Hippocampal formation (tissue), 2 donors: ENCODE measurements around the gene PPHLN1.
"Not testable (repeated sequence)": the region's sequence is repeated elsewhere in the genome, so short reads cannot be mapped to it uniquely, and the experiment has no call there.

Source experiments
- DNase-seq, 2 donors: peaks; one replicate each; lab custom pipeline; 2025; lab: John Stamatoyannopoulos, UW

Gene PPHLN1

DNA sequence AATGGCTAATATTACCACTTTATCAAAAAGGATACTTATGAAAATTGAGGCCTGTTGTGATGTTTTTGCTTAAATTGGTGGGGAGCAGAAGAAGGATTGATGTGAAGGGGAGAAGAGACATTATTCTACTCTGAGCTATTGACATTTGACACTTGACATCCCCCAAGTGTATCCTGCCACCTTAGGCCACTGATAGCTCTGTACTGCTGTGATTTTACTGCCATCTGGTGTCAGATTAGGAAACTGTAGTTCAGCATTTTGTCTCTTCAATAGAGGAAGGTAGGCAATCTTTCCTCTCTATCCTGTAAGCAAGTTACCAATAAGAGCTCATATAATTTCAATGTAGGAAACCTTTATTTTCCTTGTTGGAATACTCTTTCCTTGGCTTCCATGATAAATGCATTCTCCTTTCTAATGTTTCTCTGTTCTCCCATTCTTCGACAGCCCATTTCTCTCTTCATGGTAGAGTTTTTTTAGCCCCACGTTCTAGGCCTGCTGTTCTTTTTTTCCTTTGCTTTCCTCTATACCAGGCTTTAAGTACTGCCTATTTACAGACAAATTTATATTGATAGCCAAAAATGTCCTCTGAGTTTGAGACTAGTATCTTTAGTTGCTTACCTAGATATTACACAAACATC is 46.3 kb downstream of the PPHLN1 start:
- peak in 1 of 2 donors; percentile 73 for DNase-seq

DNA sequence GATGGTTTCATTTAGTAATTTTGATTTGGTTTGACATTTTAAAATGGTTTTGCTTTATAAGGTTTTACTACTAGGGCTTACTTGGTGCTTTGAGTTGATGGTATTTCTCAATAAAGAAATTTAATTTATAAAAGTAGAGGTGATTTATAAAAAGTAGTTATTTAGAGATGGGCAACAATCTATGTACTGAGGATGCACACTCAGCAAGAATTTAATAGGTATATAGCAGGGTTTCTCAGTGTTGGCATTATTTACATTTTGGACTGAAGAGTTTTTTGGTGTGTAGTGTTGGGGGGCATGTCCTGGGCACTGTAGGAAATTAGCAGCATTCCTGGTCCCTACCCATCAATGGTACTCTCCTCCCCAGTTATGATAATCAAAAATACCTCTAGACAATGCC is 47.7 kb downstream of the PPHLN1 start:
- DNase-seq: no peak

- no peak for DNase-seq
Observed at GRCh38 chr12:42380733-42381132, 54.8 kb downstream of the PPHLN1 start.

- DNase-seq: no peak
Observed at GRCh38 chr12:42382013-42382696, 56.2 kb downstream of the PPHLN1 start.

DNA sequence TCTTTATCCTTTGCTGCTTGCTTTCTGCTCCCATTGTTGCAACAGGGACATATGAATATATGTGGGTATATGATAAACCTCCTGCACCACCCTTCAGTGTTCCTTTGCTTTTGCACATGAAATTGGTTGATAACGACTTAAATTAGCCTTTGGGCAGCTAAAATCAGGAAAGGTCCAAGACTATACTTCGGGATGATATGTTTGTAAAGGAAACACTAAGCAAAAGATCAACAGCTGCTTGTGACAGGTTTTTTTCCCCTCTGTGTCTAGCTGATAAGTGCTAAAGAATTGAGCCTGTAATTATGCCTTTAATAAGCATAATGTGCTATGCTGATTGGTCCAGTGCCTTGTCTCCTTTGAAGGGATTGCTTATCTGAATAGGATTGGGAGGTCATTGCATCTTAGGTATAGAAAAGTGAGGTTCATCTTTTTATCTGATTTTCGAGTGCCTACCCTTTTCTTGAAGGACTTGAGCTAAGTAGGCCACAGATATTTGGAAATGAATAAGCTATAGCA is 59.4 kb downstream of the PPHLN1 start:
- no peak for DNase-seq

GRCh38 chr12:42386308-42386707 is 60.3 kb downstream of the PPHLN1 start:
- DNase-seq: no peak

- not testable (repeated sequence) for DNase-seq
Observed at GRCh38 chr12:42388086-42388485, 62.1 kb downstream of the PPHLN1 start.

- DNase-seq: no peak
Observed at GRCh38 chr12:42394429-42394828, 68.5 kb downstream of the PPHLN1 start.

- no peak for DNase-seq
Observed at GRCh38 chr12:42396473-42397259, 70.7 kb downstream of the PPHLN1 start.

GRCh38 chr12:42402821-42403411 is 76.9 kb downstream of the PPHLN1 start:
- DNase-seq: no peak

- no peak for DNase-seq
Observed at GRCh38 chr12:42407306-42407705, 81.3 kb downstream of the PPHLN1 start.

GRCh38 chr12:42409471-42409870 is 83.5 kb downstream of the PPHLN1 start:
- DNase-seq: no peak

GRCh38 chr12:42410340-42410739 is 84.4 kb downstream of the PPHLN1 start:
- DNase-seq: no peak

DNA sequence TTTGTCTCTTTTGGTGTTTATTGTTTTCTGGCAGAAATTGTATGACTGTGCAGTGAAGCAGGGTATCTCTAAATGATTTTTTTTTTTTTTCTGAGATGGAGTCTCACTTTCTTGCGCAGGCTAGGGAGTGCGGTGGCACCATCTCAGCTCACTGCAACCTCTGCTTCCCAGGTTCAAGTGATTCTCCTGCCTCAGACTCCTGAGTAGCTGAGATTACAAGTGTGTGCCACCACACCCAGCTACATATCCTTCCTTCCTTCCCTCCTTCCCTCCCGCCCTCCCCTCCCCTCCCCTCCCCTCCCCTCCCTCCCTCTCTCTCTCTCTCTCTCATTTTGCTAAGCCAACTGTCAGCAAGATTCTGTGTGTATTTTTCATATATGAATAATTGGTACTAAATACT is 94.4 kb downstream of the PPHLN1 start:
- DNase-seq: no peak

- DNase-seq: no peak
Observed at GRCh38 chr12:42421844-42422779, 96.1 kb downstream of the PPHLN1 start.

GRCh38 chr12:42422785-42423184 is 96.8 kb downstream of the PPHLN1 start:
- no peak for DNase-seq

DNA sequence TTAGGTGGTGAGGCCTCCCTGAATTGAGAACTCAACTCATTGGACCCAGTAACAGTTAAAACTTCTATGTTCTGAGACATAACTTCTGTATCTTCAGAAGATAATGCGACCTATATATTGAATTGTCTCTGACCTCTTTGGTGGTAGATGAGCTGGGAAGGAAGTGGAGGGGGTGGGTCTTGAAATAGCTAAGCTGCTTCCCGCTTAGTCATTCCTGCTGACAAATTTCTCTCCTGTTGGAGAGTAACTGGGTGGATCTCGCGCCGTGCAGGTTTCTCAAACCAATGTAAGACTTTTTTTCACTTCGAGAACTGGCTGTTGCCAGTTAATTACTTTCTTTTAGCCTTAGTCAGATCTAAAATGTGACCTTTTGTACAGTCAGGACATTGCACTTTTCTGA is 100.8 kb downstream of the PPHLN1 start:
- DNase-seq: no peak

- DNase-seq: no peak
Observed at GRCh38 chr12:42428850-42429249, 102.9 kb downstream of the PPHLN1 start.

DNA sequence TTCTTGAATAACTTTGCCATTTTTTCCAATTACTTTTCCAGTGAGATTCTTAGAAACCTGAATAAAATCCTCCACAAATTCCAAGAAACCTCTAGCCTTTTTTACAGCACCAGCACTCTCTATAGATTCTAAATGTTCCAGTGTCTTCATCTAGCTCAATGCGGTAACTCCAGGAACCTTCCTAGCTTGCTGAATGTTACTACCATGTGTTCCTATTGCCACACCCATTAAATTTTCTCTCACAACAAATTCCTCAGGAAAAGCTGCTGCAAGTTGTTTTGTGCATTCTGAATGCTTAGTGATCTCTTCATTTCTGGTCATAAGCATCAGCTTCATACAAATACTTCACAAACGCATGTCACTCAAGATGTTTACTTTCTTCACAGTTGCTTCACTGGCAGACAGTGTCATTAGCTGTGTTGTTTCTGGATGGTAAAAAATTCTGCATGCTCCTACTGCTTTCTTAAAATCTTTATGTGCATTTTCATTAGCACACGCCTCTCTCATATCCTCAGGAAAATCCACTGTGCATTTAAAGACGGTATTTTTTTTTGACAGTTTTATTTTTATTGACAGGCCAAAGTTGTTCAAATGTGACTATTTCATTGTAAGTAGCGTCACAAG is 106.7 kb downstream of the PPHLN1 start:
- no peak for DNase-seq

DNA sequence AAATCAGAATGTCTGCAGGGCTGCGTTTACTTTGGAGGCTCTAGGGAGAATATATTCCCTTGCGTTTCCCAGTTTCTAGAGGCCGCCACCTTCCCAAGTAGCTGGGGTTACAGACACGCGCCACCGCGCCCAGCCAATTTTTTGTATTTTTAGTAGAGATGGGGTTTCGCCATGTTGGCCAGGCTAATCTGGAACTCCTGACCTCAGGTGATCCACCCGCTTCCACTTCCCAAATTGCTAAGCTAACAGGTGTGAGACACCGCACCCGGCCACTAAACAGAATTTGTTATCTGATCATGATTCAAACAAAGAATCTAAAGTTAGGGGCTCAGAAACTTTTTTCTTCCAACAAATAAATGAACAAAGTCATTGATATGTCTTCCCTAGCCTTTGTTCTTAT is 114.6 kb downstream of the PPHLN1 start:
- DNase-seq: no peak

- no peak for DNase-seq
Observed at GRCh38 chr12:42442311-42442759, 116.4 kb downstream of the PPHLN1 start.
